HG03571 (cell line): ENCODE results near the gene RALGAPA2.

Experiments
- ATAC-seq: cut with Tn5 transposase; IDR thresholded peaks from one replicate; pipeline ENCODE4 v1.9.1; 2021; ENCODE audit not compliant: unreplicated experiment

RALGAPA2 gene

GRCh38 chr20:20501128-20501527, 211.3 kb downstream of the RALGAPA2 start:
- no peak for ATAC-seq

GRCh38 chr20:20500312-20500711, 212.1 kb downstream of the RALGAPA2 start:
- no peak for ATAC-seq

- no peak for ATAC-seq
These were observed 213.0 kb downstream of the RALGAPA2 start for GRCh38 chr20:20499439-20499838.

GRCh38 chr20:20498076-20498861, 214.2 kb downstream of the RALGAPA2 start:
- ATAC-seq = no peak

GRCh38 chr20:20497242-20497978, 215.0 kb downstream of the RALGAPA2 start:
- ATAC-seq = no peak

- no peak for ATAC-seq
These were observed 216.5 kb downstream of the RALGAPA2 start for GRCh38 chr20:20495729-20496503.

GRCh38 chr20:20493701-20494100, 218.7 kb downstream of the RALGAPA2 start:
- no peak for ATAC-seq

- no peak for ATAC-seq
These were observed 219.7 kb downstream of the RALGAPA2 start for GRCh38 chr20:20492521-20493332.

GRCh38 chr20:20491784-20492264, 220.6 kb downstream of the RALGAPA2 start:
- no peak for ATAC-seq

GRCh38 chr20:20491110-20491783, 221.2 kb downstream of the RALGAPA2 start:
- ATAC-seq = no peak

GRCh38 chr20:20490673-20491072, 221.8 kb downstream of the RALGAPA2 start:
- ATAC-seq = no peak

- peak; percentile 22 for ATAC-seq
These were observed 222.6 kb downstream of the RALGAPA2 start for GRCh38 chr20:20489648-20490341.

- peak; percentile 87 for ATAC-seq
These were observed 223.4 kb downstream of the RALGAPA2 start for GRCh38 chr20:20489054-20489453.

GRCh38 chr20:20488388-20488787, 224.1 kb downstream of the RALGAPA2 start:
- ATAC-seq = no peak

GRCh38 chr20:20487811-20488210, 224.6 kb downstream of the RALGAPA2 start:
- no peak for ATAC-seq

- no peak for ATAC-seq
These were observed 229.1 kb downstream of the RALGAPA2 start for GRCh38 chr20:20483328-20483727.

GRCh38 chr20:20482453-20482852, 230.0 kb downstream of the RALGAPA2 start:
- no peak for ATAC-seq

- ATAC-seq = no peak
These were observed 231.8 kb downstream of the RALGAPA2 start for GRCh38 chr20:20480689-20481088.

GRCh38 chr20:20480126-20480525, 232.3 kb downstream of the RALGAPA2 start:
- ATAC-seq = no peak
